Osteoblast (primary cell): ENCODE measurements around the gene SNX6. TPM values are rescaled to one million over a fixed set of nuclear protein-coding genes. Genes with fewer than 3 reads are reported as not detected.

Source experiments
- DNase-seq: peaks from one replicate; pipeline ENCODE4 v3.0.0; 2011; ENCODE audit warnings: low spot score, mixed read lengths; ENCODE audit not compliant: insufficient read length; ENCODE audit errors: missing footprints
- H2AFZ ChIP-seq: 2 replicates; pipeline ENCODE4 v1.6.0; 2011; ENCODE audit warnings: mild to moderate bottlenecking, low read length
- H3K27ac ChIP-seq: 2 replicates; pipeline ENCODE4 v1.5.1; 2011; ENCODE audit warnings: mild to moderate bottlenecking, low read depth, low read length, moderate library complexity
- H3K27me3 ChIP-seq: 2 replicates; pipeline ENCODE4 v1.6.0; 2012; ENCODE audit warnings: mild to moderate bottlenecking, control low read depth, inconsistent platforms, low read length, moderate library complexity; ENCODE audit not compliant: insufficient read depth
- H3K36me3 ChIP-seq: 2 replicates; pipeline ENCODE4 v1.5.1; 2011; ENCODE audit warnings: mild to moderate bottlenecking, low read length, control low read depth, moderate library complexity; ENCODE audit not compliant: insufficient read depth
- H3K4me1 ChIP-seq: 2 replicates; pipeline ENCODE4 v1.5.1; 2011; ENCODE audit warnings: mild to moderate bottlenecking, low read length, control low read depth, moderate library complexity; ENCODE audit not compliant: insufficient read depth
- H3K4me2 ChIP-seq: 2 replicates; pipeline ENCODE4 v1.6.0; 2011; ENCODE audit warnings: mild to moderate bottlenecking, low read length; ENCODE audit not compliant: insufficient read depth
- H3K4me3 ChIP-seq: fragments of 200-600 bp; sonication (generic); 3 replicates; pipeline ENCODE4 v1.5.1; 2012; ENCODE audit warnings: mild to moderate bottlenecking, low read length, inconsistent platforms; ENCODE audit not compliant: insufficient read depth
- H3K79me2 ChIP-seq: 2 replicates; pipeline ENCODE4 v1.6.0; 2012; ENCODE audit warnings: mild to moderate bottlenecking, low read length, control low read depth, inconsistent platforms; ENCODE audit not compliant: insufficient read depth
- H3K9me3 ChIP-seq: 2 replicates; pipeline ENCODE4 v1.5.1; 2011; ENCODE audit warnings: low read depth, low read length, control low read depth
- H4K20me1 ChIP-seq: 2 replicates; pipeline ENCODE4 v1.6.0; 2012; ENCODE audit warnings: mild to moderate bottlenecking, low read length, control low read depth; ENCODE audit not compliant: insufficient read depth
- total RNA-seq: library from RNA; depleted of rRNA; stranded (reverse); fragments of >200 nt; gene quantifications from 2 replicates; pipeline ENCODE4 v1.2.3, GENCODE V29; 2012
- TF ChIP-seq, protein P1 (sequence below): IDR thresholded peaks from 2 replicates; pipeline ENCODE4 v1.5.1; 2011; ENCODE audit warnings: mild to moderate bottlenecking, low read depth, low read length, moderate library complexity; ENCODE audit errors: extremely low read depth

Gene SNX6
- total RNA-seq, 1 donor = 177 TPM

DNA sequence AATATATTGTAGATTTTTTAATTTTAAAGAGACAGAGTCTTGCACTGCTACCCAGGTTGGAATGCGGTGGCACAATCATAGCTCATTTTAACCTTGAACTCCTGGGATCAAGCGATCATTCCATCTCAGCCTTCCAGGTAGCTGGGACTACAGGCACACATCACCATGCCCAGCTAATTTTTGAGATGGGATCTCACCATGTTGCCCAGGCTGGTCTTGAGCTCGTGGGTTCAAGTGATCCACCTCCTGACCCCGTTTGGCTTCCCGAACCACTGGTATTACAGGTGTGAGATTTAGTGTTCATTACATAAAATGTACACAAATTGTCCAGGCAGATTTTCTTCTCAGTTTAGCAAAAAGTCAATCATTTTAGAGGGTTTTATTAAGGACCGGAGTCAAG, 13.6 kb downstream of the SNX6 start:
- H3K4me1 ChIP-seq = peaks cover 3% of the 10 kb centered on the region
- no peak overlapping the region for H3K27ac ChIP-seq
- peaks cover 12% of the 10 kb centered on the region for H4K20me1 ChIP-seq
- no peak for DNase-seq
- H3K4me3 ChIP-seq = no peak overlapping the region
- H3K27me3 ChIP-seq = no peaks in the 10 kb centered on the region
- H3K36me3 ChIP-seq = peaks cover 61% of the 10 kb centered on the region
- TF ChIP-seq, protein P1, sequence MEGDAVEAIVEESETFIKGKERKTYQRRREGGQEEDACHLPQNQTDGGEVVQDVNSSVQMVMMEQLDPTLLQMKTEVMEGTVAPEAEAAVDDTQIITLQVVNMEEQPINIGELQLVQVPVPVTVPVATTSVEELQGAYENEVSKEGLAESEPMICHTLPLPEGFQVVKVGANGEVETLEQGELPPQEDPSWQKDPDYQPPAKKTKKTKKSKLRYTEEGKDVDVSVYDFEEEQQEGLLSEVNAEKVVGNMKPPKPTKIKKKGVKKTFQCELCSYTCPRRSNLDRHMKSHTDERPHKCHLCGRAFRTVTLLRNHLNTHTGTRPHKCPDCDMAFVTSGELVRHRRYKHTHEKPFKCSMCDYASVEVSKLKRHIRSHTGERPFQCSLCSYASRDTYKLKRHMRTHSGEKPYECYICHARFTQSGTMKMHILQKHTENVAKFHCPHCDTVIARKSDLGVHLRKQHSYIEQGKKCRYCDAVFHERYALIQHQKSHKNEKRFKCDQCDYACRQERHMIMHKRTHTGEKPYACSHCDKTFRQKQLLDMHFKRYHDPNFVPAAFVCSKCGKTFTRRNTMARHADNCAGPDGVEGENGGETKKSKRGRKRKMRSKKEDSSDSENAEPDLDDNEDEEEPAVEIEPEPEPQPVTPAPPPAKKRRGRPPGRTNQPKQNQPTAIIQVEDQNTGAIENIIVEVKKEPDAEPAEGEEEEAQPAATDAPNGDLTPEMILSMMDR = no peak
- no peak overlapping the region for H3K4me2 ChIP-seq
- peaks cover 81% of the 10 kb centered on the region for H3K79me2 ChIP-seq
- H3K9me3 ChIP-seq = no peaks in the 10 kb centered on the region
- H2AFZ ChIP-seq = no peak overlapping the region

DNA sequence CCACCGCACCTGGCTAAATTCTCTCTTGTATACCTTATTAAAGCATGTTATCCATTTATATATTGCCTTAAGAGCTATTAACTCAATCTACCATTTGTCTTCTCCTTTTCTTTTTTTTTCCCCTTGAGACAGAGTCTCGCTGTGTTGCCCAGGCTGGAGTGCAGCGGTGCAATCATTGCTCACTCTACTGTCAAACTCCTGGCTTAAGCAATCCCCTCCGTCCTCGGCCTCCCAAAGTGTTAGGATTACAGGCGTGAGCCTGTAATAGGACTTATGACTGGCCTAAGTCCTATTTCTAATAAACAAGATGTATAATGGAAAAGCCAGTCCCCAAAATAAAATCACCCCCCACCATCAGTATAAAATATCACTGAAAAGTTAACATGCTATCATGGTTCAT, 14.4 kb downstream of the SNX6 start:
- no peak overlapping the region for H3K27ac ChIP-seq
- DNase-seq = no peak
- H4K20me1 ChIP-seq = peaks cover 12% of the 10 kb centered on the region
- TF ChIP-seq, protein P1 = no peak
- H3K9me3 ChIP-seq = no peaks in the 10 kb centered on the region
- H3K4me3 ChIP-seq = no peak overlapping the region
- H3K79me2 ChIP-seq = peaks cover 76% of the 10 kb centered on the region
- no peaks in the 10 kb centered on the region for H3K27me3 ChIP-seq
- H3K36me3 ChIP-seq = peaks cover 57% of the 10 kb centered on the region
- H3K4me2 ChIP-seq = no peak overlapping the region
- no peaks in the 10 kb centered on the region for H3K4me1 ChIP-seq
- H2AFZ ChIP-seq = no peak overlapping the region

DNA sequence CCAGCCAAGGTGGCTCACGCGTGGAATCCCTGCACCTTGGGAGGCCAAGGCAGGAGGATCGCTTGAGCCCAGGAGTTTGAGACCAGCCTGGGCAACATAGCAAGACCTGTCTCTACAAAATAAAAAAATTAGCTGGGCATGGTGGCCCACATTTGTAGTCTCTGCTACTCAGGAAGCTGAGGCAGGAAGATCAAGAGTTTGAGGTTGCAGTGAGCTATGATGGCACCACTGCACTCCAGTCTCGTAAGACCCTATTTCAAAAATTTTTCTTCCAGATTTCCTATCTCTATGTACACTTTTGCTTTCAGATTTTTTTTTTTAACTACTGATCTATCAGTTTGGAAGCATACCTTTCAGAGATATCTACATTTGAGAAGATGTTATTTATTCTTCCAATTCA, 15.3 kb downstream of the SNX6 start:
- TF ChIP-seq, protein P1 = no peak
- Histone ChIP-seq H3K4me3 (no peak overlapping the region), H3K4me2 (no peak overlapping the region), H3K27me3 (no peaks in the 10 kb centered on the region), H3K79me2 (peaks cover 70% of the 10 kb centered on the region), H4K20me1 (peaks cover 5% of the 10 kb centered on the region), H2AFZ (no peak overlapping the region), H3K27ac (no peak overlapping the region), H3K9me3 (no peaks in the 10 kb centered on the region), H3K36me3 (peaks cover 53% of the 10 kb centered on the region), H3K4me1 (no peaks in the 10 kb centered on the region)
- DNase-seq = no peak

DNA sequence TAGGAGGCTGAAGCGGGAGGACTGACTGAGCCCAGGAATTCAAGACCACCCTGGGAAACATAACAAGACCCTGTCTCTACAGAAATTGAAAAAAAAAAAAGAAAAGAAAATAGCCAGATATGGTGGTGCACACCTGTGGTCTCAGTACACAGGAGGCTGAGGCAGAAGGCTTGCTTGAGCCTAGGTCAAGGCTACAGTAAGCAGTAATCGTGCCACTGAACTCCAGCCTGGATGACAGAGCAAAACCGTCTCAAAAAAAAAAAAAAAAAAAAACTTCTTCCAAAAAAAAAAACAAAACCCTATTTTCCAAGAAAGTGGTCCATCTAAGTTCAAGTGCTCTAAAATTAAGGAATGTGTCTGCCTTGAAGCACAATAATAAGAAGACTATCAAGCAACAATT, 19.8 kb downstream of the SNX6 start:
- no peak overlapping the region for H3K4me3 ChIP-seq
- peaks cover 32% of the 10 kb centered on the region for H3K79me2 ChIP-seq
- no peak overlapping the region for H3K27ac ChIP-seq
- no peak for DNase-seq
- TF ChIP-seq, protein P1 = no peak
- H3K4me2 ChIP-seq = no peak overlapping the region
- H3K4me1 ChIP-seq = peaks cover 8% of the 10 kb centered on the region
- no peaks in the 10 kb centered on the region for H3K27me3 ChIP-seq
- H3K36me3 ChIP-seq = peaks cover 67% of the 10 kb centered on the region
- no peaks in the 10 kb centered on the region for H4K20me1 ChIP-seq
- no peak overlapping the region for H2AFZ ChIP-seq
- H3K9me3 ChIP-seq = no peaks in the 10 kb centered on the region
